ENCODE results near the gene PIGS. TPM values are rescaled to one million over a fixed set of nuclear protein-coding genes. Genes with fewer than 3 reads are reported as not detected.
A peak's percentile ranks its signal among the peaks of the same experiment; 100 is the strongest.

The PIGS gene
- total and polyA plus RNA-seq, 2 of the 13 experiments (the other 11 are each of a cell fraction or from before 2014, with no cell fraction given): 31.7 to 42.6 TPM

GRCh38 chr17:28524476-28525424 is 46.6 kb downstream of the PIGS start (continued):
- TF ChIP-seq AHR (CRISPR knock-in tag; IDR thresholded peaks at IDR 0.05): no peak
- 0 out of 2 replicates have a peak, but pooled peaks have one; percentile 37 for TF ChIP-seq ATF3 (CRISPR knock-in tag; IDR thresholded peaks at IDR 0.05)
- peak; percentile 73; the same call in 1 of the 2 replicates for TF ChIP-seq TFAP4 (IDR thresholded peaks at IDR 0.05; ENCODE audit: borderline replicate concordance, low read depth)
- TF ChIP-seq ZNF362 (CRISPR knock-in tag; IDR thresholded peaks at IDR 0.05; ENCODE audit: borderline replicate concordance): no peak
- TF ChIP-seq GPBP1L1 (CRISPR knock-in tag; IDR thresholded peaks at IDR 0.05): no peak
- 0 out of 2 replicates have a peak, but pooled peaks have one; percentile 49 for TF ChIP-seq ZFP90 (CRISPR knock-in tag; IDR thresholded peaks at IDR 0.05; ENCODE audit: borderline replicate concordance)
- no peak for TF ChIP-seq ZNF580 (CRISPR knock-in tag; IDR thresholded peaks at IDR 0.05; ENCODE audit: borderline replicate concordance, low read depth)
- TF ChIP-seq ZNF512B (CRISPR knock-in tag; IDR thresholded peaks at IDR 0.05; ENCODE audit: borderline replicate concordance): no peak
- no peak for TF ChIP-seq LRRFIP1 (CRISPR knock-in tag; conservative IDR thresholded peaks at IDR 0.05)
- TF ChIP-seq HNF4A (CRISPR knock-in tag; IDR thresholded peaks at IDR 0.05): no peak; the same call in 1 of the 2 replicates
- no peak for TF ChIP-seq ZNF773 (CRISPR knock-in tag; IDR thresholded peaks at IDR 0.05; ENCODE audit: borderline replicate concordance)
- no peak for TF ChIP-seq ZNF616 (CRISPR knock-in tag; IDR thresholded peaks at IDR 0.05; ENCODE audit: low read depth)
- peak; percentile 85 for TF ChIP-seq PATZ1 (CRISPR knock-in tag; IDR thresholded peaks at IDR 0.05)
- TF ChIP-seq ZSCAN20 (CRISPR knock-in tag; IDR thresholded peaks at IDR 0.05; ENCODE audit: borderline replicate concordance): no peak
